HepG2 (cell line): ENCODE data around the gene CLDND2. TPM values are rescaled to one million over a fixed set of nuclear protein-coding genes. Genes with fewer than 3 reads are reported as not detected.

ENCODE experiments used
- ARID5B ChIP-seq: IDR thresholded peaks from 2 replicates; pipeline ENCODE4 v1.4.0; 2020; ENCODE audit warnings: mild to moderate bottlenecking, missing genetic modification reagents
- ATF4 ChIP-seq, 2 experiments: fragments of 450-650 bp in 1 of 2; sonication (generic) in 1 of 2; formaldehyde crosslinking; IDR thresholded peaks; 2 replicates each; pipeline versions ENCODE4 v1.5.0 to v1.8.0; 2020 to 2022; ENCODE audit warnings: mild to moderate bottlenecking in 1 of 2, missing genetic modification reagents in 1 of 2
- E2F2 ChIP-seq: sonication (generic); formaldehyde crosslinking; IDR thresholded peaks from 2 replicates; pipeline ENCODE4 v1.4.0; 2020; ENCODE audit warnings: missing genetic modification reagents, borderline replicate concordance
- GABPB1 ChIP-seq: IDR thresholded peaks from 2 replicates; pipeline ENCODE4 v1.6.1; 2016; ENCODE audit warnings: mild to moderate bottlenecking, missing genetic modification reagents, moderate library complexity, missing compliant biosample characterization
- HBP1 ChIP-seq: IDR thresholded peaks from 2 replicates; pipeline ENCODE4 v1.6.1; 2016; ENCODE audit warnings: low read depth, control low read depth
- KDM1A ChIP-seq: IDR thresholded peaks from 2 replicates; pipeline ENCODE4 v1.6.1; 2016; ENCODE audit warnings: missing compliant biosample characterization
- KMT2B ChIP-seq: IDR thresholded peaks from 2 replicates; pipeline ENCODE4 v1.6.1; 2016; ENCODE audit warnings: missing genetic modification reagents, missing compliant biosample characterization
- MAX ChIP-seq: IDR thresholded peaks from 2 replicates; pipeline ENCODE4 v1.6.1; 2012; ENCODE audit warnings: inconsistent platforms
- SALL1 ChIP-seq: sonication (generic); formaldehyde crosslinking; IDR thresholded peaks from 2 replicates; pipeline ENCODE4 v1.8.0; 2022; ENCODE audit warnings: mild to moderate bottlenecking, missing genetic modification reagents
- SNRNP70 ChIP-seq: fragments of 200-400 bp; formaldehyde crosslinking; IDR thresholded peaks from 2 replicates; pipeline ENCODE4 v1.6.1; 2017; ENCODE audit warnings: mild to moderate bottlenecking, low read depth, low read length, moderate library complexity
- YEATS4 ChIP-seq: sonication (generic); formaldehyde crosslinking; IDR thresholded peaks from 2 replicates; pipeline ENCODE4 v1.4.0; 2020; ENCODE audit warnings: missing genetic modification reagents, borderline replicate concordance
- ZBTB25 ChIP-seq: IDR thresholded peaks from 2 replicates; pipeline ENCODE4 v1.6.1; 2018; ENCODE audit warnings: missing genetic modification reagents
- ZBTB7B ChIP-seq: sonication (generic); formaldehyde crosslinking; IDR thresholded peaks from 2 replicates; pipeline ENCODE4 v1.4.0; 2020; ENCODE audit warnings: missing genetic modification reagents
- ZBTB8A ChIP-seq: sonication (generic); formaldehyde crosslinking; IDR thresholded peaks from 2 replicates; pipeline ENCODE4 v1.4.0; 2020; ENCODE audit warnings: mild to moderate bottlenecking, low read depth, missing genetic modification reagents, borderline replicate concordance
- ZGPAT ChIP-seq: IDR thresholded peaks from 2 replicates; pipeline ENCODE4 v1.6.1; 2016; ENCODE audit warnings: mild to moderate bottlenecking
- ZNF546 ChIP-seq: sonication (generic); formaldehyde crosslinking; conservative IDR thresholded peaks from 2 replicates; pipeline ENCODE4 v1.8.1; 2023; ENCODE audit warnings: mild to moderate bottlenecking, missing genetic modification reagents
- ZNF770 ChIP-seq: sonication (generic); formaldehyde crosslinking; IDR thresholded peaks from 2 replicates; pipeline ENCODE4 v1.5.0; 2020; ENCODE audit warnings: mild to moderate bottlenecking, missing genetic modification reagents
- polyA plus RNA-seq, 8 experiments: library from polyadenylated mRNA; depleted of rRNA in 3 of 8; stranded (reverse) in 7 of 8; unstranded in 1 of 8; fragments of >200 nt; fragmentation: Illumina TruSeq in 4 of 8; extraction: Trizol in 4 of 8; gene quantifications; 2 replicates each; pipeline versions ENCODE4 v1.2.1 to v1.2.3, GENCODE V29; 2011 to 2016; ENCODE audit warnings: low read depth in 4 of 8, missing spikeins in 1 of 8, mixed read lengths in 1 of 8; ENCODE audit not compliant: insufficient read depth in 1 of 8
- total RNA-seq, 5 experiments: library from RNA; depleted of rRNA; stranded (reverse); fragments of >200 nt; fragmentation: Illumina TruSeq; extraction: Trizol; gene quantifications; 2 replicates each; pipeline ENCODE4 v1.2.3, GENCODE V29; 2016; ENCODE audit warnings: low read depth in 1 of 5

CLDND2 gene
- total and polyA plus RNA-seq, 2 of the 13 experiments (the other 11 are each of a cell fraction or from before 2014, with no cell fraction given): 0.84 to 1.8 TPM

GRCh38 chr19:51354742-51355148, 14.1 kb downstream of the CLDND2 start (continued):
- TF ChIP-seq ARID5B (peak; percentile 82), E2F2 (CRISPR knock-in tag) (no peak), MAX (peak; percentile 39; the same call in 1 of the 2 replicates), GABPB1 (CRISPR knock-in tag) (no peak), SALL1 (CRISPR knock-in tag) (peak; percentile 85), ZBTB8A (CRISPR knock-in tag) (peak; percentile 98), ZBTB25 (CRISPR knock-in tag) (no peak), ZNF546 (CRISPR knock-in tag) (no peak), ZGPAT (CRISPR knock-in tag) (peak; percentile 71; the same call in 1 of the 2 replicates), KDM1A (no peak), ATF4 (CRISPR knock-in tag; IDR thresholded peaks at IDR 0.05) (0 out of 4 replicates have a peak, but pooled peaks of 1 of the 2 experiments have one; percentile 13), ZBTB7B (CRISPR knock-in tag) (peak; percentile 98), YEATS4 (CRISPR knock-in tag) (0 out of 2 replicates have a peak, but pooled peaks have one; percentile 25), HBP1 (CRISPR knock-in tag) (no peak), KMT2B (0 out of 2 replicates have a peak, but pooled peaks have one; percentile 10), SNRNP70 (no peak), ZNF770 (CRISPR knock-in tag) (no peak)
